OCI-LY7 (cell line): ENCODE results near the gene OLFML2B. TPM values are rescaled to one million over a fixed set of nuclear protein-coding genes. Genes with fewer than 3 reads are reported as not detected.

ENCODE experiments used
- BruUV-seq: library from RNA; stranded (reverse); fragments of 400-500 nt; replicated peaks from 2 replicates; lab custom pipeline; 2021; lab: Mats Ljungman, UMichigan
- CTCF ChIA-PET: fragments of 300-600 bp; sonication (Branson Sonifier 250); formaldehyde crosslinking; loops from one replicate; lab custom pipeline; 2022; ENCODE audit warnings: antibody characterized with exemption; ENCODE audit not compliant: unreplicated experiment; lab: Charles Lee
- POLR2A ChIA-PET: fragments of 300-600 bp; sonication (Branson Sonifier 250); formaldehyde crosslinking; loops from one replicate; lab custom pipeline; 2022; ENCODE audit warnings: antibody characterized with exemption; lab: Charles Lee
- DNase-seq: peaks from one replicate; pipeline ENCODE4 v3.0.0-alpha.2; 2015; ENCODE audit warnings: low spot score
- H2AFZ ChIP-seq: fragments of 200-600 bp; sonication (generic), shearing (Covaris generic); 2 replicates; pipeline ENCODE4 v1.6.1; 2014; ENCODE audit warnings: mild to moderate bottlenecking, antibody characterized with exemption, low read length, moderate library complexity
- H3K27ac ChIP-seq: fragments of 200-600 bp; sonication (generic); 2 replicates; pipeline ENCODE4 v1.5.1; 2014; ENCODE audit warnings: mixed run types, low read depth, mild to moderate bottlenecking, moderate library complexity, low read length, inconsistent platforms; ENCODE audit not compliant: poor library complexity, severe bottlenecking
- H3K36me3 ChIP-seq: fragments of 200-600 bp; sonication (generic); 2 replicates; pipeline ENCODE4 v1.6.1; 2014; ENCODE audit warnings: mild to moderate bottlenecking, antibody characterized with exemption, low read length, moderate library complexity, mixed read lengths; ENCODE audit not compliant: insufficient read depth
- H3K4me1 ChIP-seq: fragments of 200-600 bp; sonication (generic); 2 replicates; pipeline ENCODE4 v1.5.1; 2014; ENCODE audit warnings: mild to moderate bottlenecking, low read length; ENCODE audit not compliant: insufficient read depth, poor library complexity, severe bottlenecking
- H3K4me2 ChIP-seq: fragments of 200-600 bp; sonication (generic); 2 replicates; pipeline ENCODE4 v1.6.1; 2014; ENCODE audit warnings: mild to moderate bottlenecking, low read length
- H3K4me3 ChIP-seq: fragments of 200-600 bp; sonication (generic); 2 replicates; pipeline ENCODE4 v1.5.1; 2014; ENCODE audit warnings: mild to moderate bottlenecking, low read depth, low read length; ENCODE audit not compliant: poor library complexity, severe bottlenecking
- H3K79me2 ChIP-seq: fragments of 200-600 bp; sonication (generic); 2 replicates; pipeline ENCODE4 v1.6.1; 2016; ENCODE audit warnings: low read depth, mild to moderate bottlenecking, low read length, moderate library complexity, mixed read lengths; ENCODE audit not compliant: insufficient read depth
- H3K9me2 ChIP-seq: fragments of 200-600 bp; sonication (generic); 2 replicates; pipeline ENCODE4 v1.6.1; 2016; ENCODE audit warnings: mild to moderate bottlenecking, low read length, mixed read lengths; ENCODE audit not compliant: insufficient read depth
- H3K9me3 ChIP-seq: fragments of 200-600 bp; sonication (generic); 2 replicates; pipeline ENCODE4 v1.6.1; 2014; ENCODE audit warnings: mild to moderate bottlenecking, mixed run types, low read length, mixed read lengths
- H4K20me1 ChIP-seq: fragments of 200-600 bp; sonication (generic); 2 replicates; pipeline ENCODE4 v1.6.1; 2014; ENCODE audit warnings: mild to moderate bottlenecking, antibody characterized with exemption, low read length, moderate library complexity, mixed read lengths; ENCODE audit not compliant: insufficient read depth
- EZH2phosphoT487 ChIP-seq: fragments of 200-600 bp; sonication (generic); IDR thresholded peaks from 2 replicates; pipeline ENCODE4 v1.6.1; 2018; ENCODE audit warnings: low read depth, borderline replicate concordance, mild to moderate bottlenecking, mixed run types, antibody characterized with exemption, low read length, moderate library complexity, mixed read lengths
- intact Hi-C: fragments of 100-400 bp; cut with micrococcal nuclease; formaldehyde crosslinking; loops from one replicate; pipeline ENCODE4 v1.10.0; 2022; ENCODE audit not compliant: unreplicated experiment
- total RNA-seq, 2 experiments: library from RNA; depleted of rRNA in 1 of 2; stranded (reverse); fragments of >200 nt in 1 of 2; shearing (Covaris generic) in 1 of 2; gene quantifications; 2 replicates each; pipeline ENCODE4 v1.2.3, GENCODE V29; 2014 to 2022
- TF ChIP-seq, protein P1 (sequence below): fragments of 200-600 bp; sonication (generic); conservative IDR thresholded peaks from 2 replicates; pipeline ENCODE4 v1.5.1; 2014; ENCODE audit warnings: mild to moderate bottlenecking, antibody characterized with exemption, low read length, moderate library complexity, mixed read lengths

Gene OLFML2B
- total RNA-seq, 2 experiments from 2014 or later, result not detected

DNA sequence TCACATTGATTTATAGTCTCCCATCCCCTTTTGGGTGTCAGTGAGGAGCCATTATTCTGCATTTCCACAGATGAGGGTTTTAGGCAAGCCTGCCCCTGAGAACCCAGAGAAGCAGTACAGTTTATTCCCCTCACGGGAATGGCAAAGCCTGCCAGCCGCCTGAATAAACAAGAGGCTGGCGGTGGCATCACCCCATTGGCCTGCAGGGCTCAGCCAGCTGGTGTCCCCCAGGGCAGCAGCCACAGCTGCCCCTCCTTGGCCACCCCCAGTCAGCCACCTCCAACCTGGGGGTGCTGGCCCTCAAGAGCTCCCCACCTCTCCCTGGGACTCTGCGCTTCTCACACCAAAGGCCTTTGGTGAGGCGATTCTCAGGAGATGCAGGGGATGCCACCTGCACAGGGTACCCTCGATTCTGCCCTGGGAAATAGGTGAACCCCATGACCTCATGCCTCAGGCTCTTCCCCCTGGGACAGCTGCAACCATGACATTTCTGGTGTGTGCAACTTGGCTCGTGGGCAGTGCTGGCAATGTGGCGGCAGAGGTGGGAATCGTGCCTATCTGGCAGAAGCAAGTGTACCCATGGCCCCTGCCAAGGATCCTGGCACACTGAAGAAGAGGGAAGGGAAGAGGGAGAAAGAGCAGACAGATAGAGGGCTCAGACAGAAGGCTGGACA, 14.0 kb downstream of the OLFML2B start:
- Histone ChIP-seq H3K79me2 (no peaks in the 10 kb centered on the region), H3K9me3 (no peaks in the 10 kb centered on the region), H2AFZ (no peak overlapping the region), H3K9me2 (no peaks in the 10 kb centered on the region), H3K4me1 (no peaks in the 10 kb centered on the region), H4K20me1 (no peaks in the 10 kb centered on the region), H3K4me2 (no peak overlapping the region), H3K36me3 (no peaks in the 10 kb centered on the region), H3K27ac (no peak overlapping the region), H3K4me3 (no peak overlapping the region)
- intact Hi-C loops, result no loop called here
- ChIA-PET POLR2A (no interaction called here), CTCF (no interaction called here)
- DNase-seq, result no peak
- no peak for TF ChIP-seq EZH2phosphoT487
- TF ChIP-seq, protein P1, sequence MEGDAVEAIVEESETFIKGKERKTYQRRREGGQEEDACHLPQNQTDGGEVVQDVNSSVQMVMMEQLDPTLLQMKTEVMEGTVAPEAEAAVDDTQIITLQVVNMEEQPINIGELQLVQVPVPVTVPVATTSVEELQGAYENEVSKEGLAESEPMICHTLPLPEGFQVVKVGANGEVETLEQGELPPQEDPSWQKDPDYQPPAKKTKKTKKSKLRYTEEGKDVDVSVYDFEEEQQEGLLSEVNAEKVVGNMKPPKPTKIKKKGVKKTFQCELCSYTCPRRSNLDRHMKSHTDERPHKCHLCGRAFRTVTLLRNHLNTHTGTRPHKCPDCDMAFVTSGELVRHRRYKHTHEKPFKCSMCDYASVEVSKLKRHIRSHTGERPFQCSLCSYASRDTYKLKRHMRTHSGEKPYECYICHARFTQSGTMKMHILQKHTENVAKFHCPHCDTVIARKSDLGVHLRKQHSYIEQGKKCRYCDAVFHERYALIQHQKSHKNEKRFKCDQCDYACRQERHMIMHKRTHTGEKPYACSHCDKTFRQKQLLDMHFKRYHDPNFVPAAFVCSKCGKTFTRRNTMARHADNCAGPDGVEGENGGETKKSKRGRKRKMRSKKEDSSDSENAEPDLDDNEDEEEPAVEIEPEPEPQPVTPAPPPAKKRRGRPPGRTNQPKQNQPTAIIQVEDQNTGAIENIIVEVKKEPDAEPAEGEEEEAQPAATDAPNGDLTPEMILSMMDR, result no peak
- BruUV-seq, result no TSS peak

DNA sequence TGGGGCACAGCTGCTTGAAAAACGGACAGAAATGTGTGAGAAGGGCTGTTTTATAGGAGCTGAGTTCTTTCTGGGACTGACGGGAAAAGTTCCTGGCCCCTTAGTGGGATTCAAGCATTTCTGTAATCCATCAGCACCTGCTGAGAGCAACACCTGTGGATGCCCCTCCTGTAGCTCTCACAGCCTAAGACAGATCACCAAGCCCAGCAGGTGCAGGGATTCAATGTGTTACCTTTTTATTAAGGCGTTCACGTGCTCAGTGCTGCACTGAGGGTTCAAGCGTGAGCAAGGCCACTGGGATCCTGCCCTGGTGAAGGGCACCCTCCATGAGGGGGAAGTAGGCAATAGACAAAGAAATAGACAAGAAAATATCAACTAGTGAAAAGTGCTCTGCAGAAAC, 14.9 kb downstream of the OLFML2B start:
- no peak for DNase-seq
- Histone ChIP-seq H3K79me2 (no peaks in the 10 kb centered on the region), H2AFZ (no peak overlapping the region), H3K9me2 (no peaks in the 10 kb centered on the region), H3K4me2 (no peak overlapping the region), H3K27ac (no peak overlapping the region), H3K36me3 (no peaks in the 10 kb centered on the region), H4K20me1 (no peaks in the 10 kb centered on the region), H3K9me3 (no peaks in the 10 kb centered on the region), H3K4me3 (no peak overlapping the region), H3K4me1 (no peaks in the 10 kb centered on the region)
- ChIA-PET POLR2A (interaction anchor here (0.6 kb wide), 2 partner anchors 180 to 302 kb away, joined by 3 read pairs; no protein-coding TSS in a partner anchor), CTCF (no interaction called here)
- intact Hi-C loops, result no loop called here
- no TSS peak for BruUV-seq
- TF ChIP-seq, protein P1, result no peak
- no peak for TF ChIP-seq EZH2phosphoT487

DNA sequence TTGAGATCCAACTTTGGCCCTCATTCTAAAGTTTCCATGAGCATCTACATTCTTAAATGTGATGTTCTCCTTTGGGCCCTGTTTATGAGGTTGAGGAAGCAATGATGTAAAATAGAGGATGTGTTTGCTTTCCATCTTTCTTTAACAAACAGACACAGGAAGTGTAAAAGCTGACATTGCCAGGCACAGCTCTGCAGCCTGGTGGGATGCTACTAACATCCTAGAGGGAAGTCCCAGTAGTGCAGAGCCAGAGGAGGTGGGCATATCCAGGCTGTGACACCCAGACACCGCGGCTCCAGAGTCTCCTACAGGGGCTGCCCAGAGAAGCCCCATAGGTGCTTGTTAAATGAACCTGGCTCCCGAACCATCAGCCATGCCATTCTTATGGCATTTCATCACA, 16.2 kb downstream of the OLFML2B start:
- Histone ChIP-seq H3K27ac (no peak overlapping the region), H3K36me3 (no peaks in the 10 kb centered on the region), H4K20me1 (no peaks in the 10 kb centered on the region), H3K4me1 (no peaks in the 10 kb centered on the region), H3K9me3 (no peaks in the 10 kb centered on the region), H3K4me3 (no peak overlapping the region), H3K4me2 (no peak overlapping the region), H3K79me2 (no peaks in the 10 kb centered on the region), H2AFZ (no peak overlapping the region), H3K9me2 (no peaks in the 10 kb centered on the region)
- no TSS peak for BruUV-seq
- DNase-seq, result no peak
- TF ChIP-seq, protein P1, result no peak
- TF ChIP-seq EZH2phosphoT487, result no peak
- ChIA-PET CTCF (no interaction called here), POLR2A (no interaction called here)
- intact Hi-C loops, result no loop called here
